Stimulated activated CD4-positive, alpha-beta T cell treated with anti-CD3 and anti-CD28 coated beads, Interleukin-4, amount 100 ng/mL, for 4 hours (primary cell): ENCODE data around the gene MLLT1.

ENCODE experiments used
- DNase-seq, 2 experiments: peaks; one replicate each; pipeline ENCODE4 v3.0.0-alpha.2; 2020

The MLLT1 gene

DNA sequence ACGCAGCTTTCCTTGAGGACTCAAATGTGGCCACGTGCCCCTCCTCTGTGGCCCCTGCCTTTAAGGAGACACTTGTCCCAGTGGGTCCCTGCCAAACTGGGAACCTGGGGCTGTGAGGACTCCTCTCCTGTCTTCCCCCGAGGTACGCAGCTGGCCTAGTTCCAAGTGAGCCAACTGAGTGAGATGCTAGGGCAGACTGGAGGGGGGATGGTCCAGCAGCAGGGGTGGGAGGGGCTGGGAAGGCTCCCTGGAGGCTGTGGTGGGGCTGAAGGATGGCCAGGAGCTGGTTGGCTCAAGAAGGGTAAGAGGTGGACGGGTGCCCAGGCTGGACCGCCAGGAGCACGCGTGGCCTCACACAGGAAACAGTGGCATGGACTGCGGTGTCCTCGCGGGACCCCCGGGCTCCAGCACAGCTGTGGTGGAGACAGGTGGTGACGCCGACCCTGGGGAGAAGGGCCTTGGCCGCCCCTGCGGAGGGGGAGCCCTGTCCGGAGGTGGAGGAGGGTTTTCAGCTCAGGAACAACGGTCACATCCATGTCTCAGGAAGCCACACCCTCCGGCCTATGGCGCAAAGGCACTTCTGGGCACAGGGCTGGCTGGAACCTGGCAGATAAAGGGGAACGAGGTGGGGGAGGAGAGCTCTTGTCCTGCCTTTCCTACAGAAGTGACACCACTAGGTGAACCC is 45.8 kb downstream of the MLLT1 start:
- no peak for DNase-seq

GRCh38 chr19:6233056-6233826 is 46.5 kb downstream of the MLLT1 start:
- DNase-seq = no peak

DNA sequence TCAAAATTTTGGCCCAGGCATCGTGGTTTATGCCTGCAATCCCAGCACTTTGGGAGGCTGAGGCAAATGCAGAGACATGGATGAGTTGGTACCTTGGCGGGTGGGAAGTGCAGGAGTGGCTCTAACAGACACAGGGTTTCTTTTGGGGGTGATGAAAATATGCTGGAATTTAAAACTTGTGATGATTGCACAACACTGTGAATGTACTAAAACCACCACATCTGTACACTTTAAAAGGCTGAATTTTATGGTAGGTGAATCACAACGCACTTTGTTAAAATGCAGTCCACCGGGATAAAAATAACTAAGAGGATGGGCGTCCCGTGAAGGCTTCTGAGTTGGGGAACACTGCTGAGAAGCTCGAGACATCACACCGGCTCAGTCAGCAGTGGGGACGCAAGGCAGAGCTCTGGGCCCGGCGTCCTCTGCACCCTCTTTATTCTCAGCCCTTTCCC is 47.1 kb downstream of the MLLT1 start:
- no peak for DNase-seq

DNA sequence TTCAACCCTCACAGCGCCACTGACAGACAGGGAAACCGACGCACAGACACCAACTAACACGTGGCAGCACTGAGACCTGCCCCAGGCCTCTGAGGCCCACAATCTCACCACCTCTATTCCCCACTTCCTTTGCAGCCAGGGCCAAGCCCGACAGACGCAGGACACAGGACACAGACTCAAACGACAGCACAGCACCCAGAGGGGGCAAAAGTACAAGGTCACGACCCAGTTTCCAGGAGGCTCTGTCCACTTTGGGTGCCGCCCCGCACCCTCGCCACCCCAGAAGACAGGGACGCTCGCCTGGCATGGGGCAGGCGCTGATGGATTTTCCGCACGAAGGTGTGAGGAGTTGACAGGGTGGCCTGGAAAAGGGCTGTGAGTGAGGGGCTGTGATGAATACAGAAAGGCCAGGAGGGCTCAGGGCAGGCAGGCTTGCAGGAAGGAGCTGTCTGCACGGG is 48.8 kb downstream of the MLLT1 start:
- DNase-seq = no peak

GRCh38 chr19:6229951-6230712 is 49.6 kb downstream of the MLLT1 start:
- no peak for DNase-seq

DNA sequence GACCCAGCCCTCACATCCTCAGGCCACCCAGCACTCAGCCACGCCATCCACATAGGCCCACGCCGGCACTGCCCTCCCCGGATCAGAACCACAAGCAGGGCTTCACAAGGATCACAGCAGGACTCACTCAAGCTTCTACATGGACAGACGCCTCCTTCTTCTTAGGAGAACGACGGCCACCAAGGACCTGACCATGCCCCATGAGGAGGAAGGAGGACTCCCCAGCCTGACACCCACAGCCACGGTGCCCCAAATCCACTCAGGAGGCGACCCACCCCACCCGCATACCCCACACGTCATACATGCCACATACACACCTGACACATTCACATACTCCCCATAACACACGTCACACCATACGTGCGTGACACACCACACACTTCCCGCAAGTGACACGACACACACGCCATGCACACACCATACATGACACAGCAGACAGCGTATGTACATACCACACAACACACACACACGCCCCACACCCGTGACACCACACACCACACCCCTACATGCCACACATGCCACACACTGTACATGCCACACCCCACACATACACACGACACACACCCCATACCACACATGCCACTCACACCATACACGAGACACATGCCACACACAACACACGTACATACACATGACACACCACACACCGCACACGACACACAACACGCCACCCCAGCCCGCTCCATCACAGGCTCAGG is 50.4 kb downstream of the MLLT1 start:
- no peak for DNase-seq

GRCh38 chr19:6228551-6229215 is 51.1 kb downstream of the MLLT1 start:
- no peak for DNase-seq

DNA sequence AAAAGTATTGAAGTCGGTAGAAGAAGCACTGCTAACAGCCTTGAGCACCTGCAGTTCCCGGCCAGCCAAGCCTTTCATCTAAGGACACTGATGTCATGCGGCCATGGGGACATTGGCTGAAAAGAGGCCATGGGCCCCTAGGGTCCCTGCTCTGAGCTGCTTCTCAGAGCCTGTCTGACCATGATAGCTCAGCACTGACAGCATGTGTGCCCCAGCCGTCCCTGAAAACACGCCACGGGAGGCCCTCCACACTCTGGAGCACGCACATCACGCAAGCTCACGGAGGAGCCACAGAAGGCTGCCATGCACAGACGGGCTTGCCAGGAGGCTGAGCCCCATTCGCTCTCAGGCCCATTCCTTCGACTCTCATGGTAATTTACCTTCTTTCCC is 51.8 kb downstream of the MLLT1 start:
- no peak for DNase-seq

- no peak for DNase-seq
Observed at GRCh38 chr19:6227156-6227935, 52.4 kb downstream of the MLLT1 start.

- DNase-seq = no peak
Observed at GRCh38 chr19:6226444-6227155, 53.2 kb downstream of the MLLT1 start.

DNA sequence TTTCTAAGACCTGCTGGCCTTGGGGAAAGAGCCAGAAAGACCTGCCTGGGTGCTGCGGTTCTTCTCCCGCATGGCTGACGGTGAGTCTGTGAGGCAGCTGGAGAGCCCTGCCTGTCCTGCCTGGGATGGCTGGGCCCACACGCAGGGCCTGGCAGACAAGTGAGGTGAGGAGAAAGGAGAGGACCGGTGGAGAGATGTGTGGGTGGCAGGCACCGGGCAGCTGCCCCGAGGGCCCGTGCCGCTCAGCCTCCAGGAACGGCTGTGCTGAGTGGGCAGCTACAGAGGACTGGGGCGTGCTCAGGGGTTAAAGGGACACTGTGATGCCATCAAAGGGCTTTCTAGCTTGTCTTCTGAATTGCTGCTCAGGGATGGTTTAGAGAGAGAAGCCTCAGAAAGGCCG is 53.8 kb downstream of the MLLT1 start:
- DNase-seq = no peak

DNA sequence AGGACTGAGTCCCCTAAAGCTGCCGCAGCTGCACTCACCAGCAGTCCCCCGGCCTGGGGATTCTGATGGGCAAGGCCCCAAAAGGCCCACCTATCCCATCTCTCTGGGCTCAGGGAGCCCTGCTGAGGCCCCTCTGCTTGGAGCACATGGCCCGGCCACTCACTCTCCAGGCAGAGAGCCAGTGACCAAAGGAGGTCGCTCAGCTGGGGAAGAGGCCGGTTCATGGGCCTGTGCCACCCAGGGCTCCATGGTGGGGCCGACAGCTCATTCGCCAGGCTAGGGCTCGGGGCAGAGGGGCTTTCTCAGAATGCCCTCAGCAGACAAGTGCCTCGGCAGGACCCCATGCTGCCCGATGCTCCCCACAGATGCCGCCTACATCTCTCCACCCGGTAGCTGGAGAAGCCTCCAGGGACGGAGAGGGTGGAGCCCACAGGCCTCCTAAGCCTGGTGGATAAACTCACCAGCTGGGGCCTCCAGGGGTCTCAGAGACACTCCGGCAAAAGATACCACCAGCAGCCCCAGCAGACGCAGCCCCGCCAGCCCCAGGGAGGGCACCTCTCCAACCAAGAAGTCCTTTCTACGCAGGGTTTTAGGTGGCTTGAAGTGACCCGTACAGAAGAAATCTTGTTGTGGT is 54.4 kb downstream of the MLLT1 start:
- no peak for DNase-seq

DNA sequence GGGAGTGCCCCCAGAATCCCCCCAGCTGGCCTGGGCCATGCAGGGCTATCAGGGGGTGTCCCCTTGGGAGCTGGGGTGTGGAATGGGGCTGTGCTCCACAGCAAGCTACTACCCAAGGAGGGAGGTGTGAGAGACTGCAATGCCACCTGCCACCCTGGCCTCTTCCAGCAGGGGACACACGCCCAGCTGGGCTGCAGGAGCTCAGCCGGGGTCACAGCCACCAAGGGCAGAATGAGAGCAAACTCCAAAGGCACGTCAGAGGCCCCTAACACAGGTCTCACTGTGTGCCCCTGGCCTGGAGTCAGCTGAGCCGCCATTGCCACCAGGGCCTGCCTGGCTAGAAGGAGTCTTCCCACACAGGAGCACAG is 55.5 kb downstream of the MLLT1 start:
- DNase-seq = no peak

DNA sequence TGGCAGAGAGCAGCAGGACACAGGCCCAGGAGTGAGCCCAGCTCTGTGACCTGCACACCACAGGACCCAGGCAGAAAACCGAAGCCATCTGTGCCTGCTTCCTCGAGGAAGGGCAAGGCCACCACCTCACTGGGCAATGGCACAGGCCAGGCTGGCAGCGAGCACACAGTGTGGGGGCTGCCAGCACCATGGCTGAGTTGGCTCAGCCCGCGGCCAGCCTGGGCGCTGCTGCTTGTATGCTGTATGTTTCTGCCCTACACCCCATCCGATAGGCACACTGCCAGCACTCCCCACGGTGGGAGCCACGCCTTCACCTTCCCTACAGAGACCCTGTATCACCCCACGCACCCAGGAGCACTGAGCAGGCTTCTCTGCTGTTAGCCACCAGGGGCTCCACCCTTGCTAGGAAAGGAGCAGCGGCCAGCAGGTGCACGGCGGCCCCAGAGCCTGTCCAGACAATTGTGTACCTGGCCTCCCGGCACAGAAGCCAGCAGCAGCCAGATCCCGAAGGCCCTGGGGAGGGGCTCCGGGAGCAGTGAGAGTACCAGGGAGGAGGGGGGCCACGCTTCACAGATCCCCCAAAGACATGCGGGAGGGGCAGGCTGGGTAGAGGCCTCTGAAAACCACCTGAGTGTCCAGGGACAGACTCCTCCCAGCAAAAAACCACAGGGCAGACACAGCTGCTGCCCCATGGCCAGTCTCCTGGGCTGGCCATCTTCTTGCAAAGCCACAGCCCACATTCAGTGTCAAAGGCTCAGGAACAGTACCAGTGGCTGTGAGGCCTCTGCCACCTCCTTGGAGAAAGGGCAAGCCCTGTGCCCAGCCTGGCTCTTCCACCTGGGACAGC is 56.1 kb downstream of the MLLT1 start:
- DNase-seq = no peak

GRCh38 chr19:6222884-6223283 is 56.9 kb downstream of the MLLT1 start:
- DNase-seq = no peak

DNA sequence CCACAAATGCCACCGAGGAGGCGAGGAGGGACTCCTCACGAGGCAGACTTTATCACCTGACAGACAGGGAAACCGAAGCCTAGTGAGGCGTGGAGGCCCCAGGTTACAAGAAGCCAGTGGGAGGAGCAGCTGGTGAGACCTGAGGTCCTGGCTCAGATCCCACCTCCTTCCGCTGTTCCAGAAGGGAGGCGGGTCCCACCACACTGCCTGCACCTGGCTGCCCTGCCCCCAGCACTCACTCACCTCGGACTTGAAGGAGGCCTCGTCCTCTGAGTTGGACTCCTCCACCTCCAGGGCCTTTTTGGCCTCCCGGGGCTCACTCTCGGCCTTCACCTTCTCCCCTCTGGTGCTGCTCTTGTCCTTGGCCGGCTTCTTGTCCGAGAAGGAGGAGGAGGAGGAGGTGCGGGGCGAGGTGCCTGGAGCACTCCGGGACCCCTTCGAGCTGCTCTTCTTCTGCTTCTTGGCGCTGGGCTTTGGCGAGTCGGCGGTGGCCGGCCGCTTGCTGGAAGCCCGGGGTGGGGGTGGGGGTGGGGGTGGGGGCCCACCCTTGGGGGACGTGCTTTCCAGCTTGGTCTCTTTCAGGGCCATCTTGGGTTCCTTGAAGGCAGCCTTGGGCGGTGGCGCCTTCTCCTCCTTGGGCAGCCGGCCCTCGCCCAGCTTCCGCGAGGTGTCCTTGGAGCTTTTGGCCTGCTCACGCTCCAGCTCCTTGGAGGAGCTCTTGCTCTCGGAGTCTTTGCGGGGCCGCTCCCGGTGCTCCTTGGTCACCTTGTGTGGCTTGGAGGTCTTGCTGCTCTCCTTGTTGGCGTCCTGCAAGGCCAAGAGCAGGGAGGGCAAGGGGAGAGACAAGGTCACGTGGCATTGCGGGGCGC is 57.7 kb downstream of the MLLT1 start:
- no peak for DNase-seq

DNA sequence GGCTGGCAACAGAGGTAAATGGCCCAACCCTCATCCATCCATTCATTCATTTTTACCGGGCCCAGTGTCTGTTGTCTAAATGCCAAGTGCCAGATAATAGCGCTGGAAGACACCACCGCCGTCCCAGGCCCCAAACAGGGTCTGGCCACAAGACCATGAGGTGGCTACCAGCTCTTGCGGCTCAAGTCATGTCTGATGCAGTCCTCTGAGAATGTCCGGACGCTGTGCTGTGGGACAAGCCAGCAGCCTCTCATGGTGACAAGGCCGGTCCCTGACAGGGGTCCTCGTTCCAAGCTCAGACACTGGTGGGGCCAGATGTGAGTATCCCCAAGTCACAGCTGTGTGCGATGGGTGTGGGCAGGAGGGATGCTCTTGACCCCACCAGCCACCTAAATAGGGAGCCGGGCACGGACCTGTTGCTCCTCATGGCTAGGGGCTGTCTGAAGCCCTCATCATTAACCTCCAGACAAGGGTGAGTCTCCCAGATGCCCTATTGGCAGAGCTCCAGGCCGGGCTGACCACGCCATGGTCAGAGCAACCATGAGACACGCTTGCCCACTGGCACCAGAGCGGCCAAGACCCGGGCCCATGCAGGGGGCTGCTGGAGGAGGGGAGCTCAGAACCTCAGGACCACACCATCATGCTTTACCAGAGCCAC is 58.4 kb downstream of the MLLT1 start:
- no peak for DNase-seq
